ENCODE measurements around the gene C4orf50. TPM values are rescaled to one million over a fixed set of nuclear protein-coding genes. Genes with fewer than 3 reads are reported as not detected.

The C4orf50 gene
- total RNA-seq, 1 donor from 2014 or later: not detected

DNA sequence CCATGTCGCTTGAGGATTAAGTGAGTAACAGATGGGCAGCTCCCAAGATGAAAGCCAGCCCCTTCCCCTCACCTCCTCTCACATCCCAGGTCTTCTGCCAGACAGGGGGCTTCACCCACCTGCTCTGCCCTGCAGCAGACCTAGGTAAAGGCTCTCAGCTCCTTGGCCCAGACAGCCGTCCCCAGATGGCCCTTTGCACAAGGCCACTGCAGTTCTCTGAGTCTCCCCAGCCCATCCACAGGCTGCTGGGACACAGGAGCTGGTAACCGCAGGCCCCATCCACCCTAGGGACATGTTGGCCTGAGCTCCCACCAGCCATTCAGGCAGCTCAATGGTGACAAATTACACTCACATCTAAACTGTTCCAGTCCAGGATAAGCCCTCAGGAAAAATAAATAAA lies 15.3 kb downstream of the C4orf50 start:
- DNase-seq (ENCODE audit: low read depth): no peak
- TF ChIP-seq CTCF (conservative IDR thresholded peaks at IDR 0.05; ENCODE audit: low read depth, low read length): no peak
- no peak overlapping the region for H3K4me3 ChIP-seq (ENCODE audit: low read depth, low read length)

DNA sequence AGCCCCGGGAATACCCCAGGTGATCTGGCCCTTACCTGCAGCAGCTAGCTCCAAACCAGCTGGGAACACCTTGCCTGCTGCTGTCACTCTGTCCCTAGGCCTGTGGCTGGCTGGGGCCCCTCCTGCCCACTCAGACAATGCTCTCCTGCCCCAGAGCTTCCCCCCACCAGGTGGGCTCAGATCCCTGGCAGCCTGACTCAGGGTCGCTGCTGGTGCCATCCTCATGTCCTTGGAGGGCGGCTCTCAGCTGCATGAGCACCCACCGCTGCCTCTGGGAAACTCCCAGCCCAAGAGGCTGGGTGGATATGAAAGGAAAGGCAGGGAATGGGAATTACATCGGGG lies 15.8 kb downstream of the C4orf50 start:
- TF ChIP-seq CTCF (conservative IDR thresholded peaks at IDR 0.05; ENCODE audit: low read depth, low read length): no peak
- H3K4me3 ChIP-seq (ENCODE audit: low read depth, low read length): no peak overlapping the region
- DNase-seq (ENCODE audit: low read depth): no peak

DNA sequence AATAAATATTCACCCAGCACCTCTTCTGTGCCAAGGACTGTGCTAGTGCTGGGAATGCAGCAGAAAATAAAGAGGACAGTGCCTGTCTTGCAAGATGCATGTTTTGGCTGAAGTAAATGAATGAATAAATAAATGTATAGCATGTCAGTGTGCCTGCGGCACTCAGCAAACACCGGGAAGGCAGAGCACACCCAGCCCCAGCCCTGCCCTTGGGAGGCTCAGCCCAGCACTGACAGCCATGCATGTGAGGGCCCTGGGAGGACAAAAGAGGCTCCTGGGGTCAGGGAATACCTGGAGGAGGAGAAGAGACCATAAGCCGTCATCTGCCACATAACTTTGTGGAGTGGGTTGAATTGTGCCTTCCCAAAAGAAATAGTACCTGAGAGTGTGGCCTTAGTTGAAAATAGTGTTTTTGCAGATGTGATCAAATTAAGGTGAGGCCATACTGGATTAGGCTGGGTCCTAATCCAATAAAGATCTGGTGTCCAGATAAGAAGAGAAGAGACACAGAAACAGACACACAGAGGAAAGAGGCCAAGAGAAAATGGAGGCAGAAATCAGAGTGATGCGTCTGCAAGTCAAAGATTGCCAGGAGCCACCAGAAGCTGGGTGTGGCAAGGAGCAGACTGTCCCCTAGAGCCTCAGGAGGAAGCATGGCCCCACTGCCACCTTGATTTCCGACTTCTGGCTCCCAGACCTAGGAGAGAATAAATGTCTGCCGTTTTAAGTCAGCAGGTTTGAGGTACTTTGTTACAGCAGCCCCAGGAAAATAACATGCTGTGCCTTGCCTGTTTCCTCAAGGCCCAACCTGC lies 16.3 kb downstream of the C4orf50 start:
- no peak for TF ChIP-seq CTCF (conservative IDR thresholded peaks at IDR 0.05; ENCODE audit: low read depth, low read length)
- no peak for DNase-seq (ENCODE audit: low read depth)
- H3K4me3 ChIP-seq (ENCODE audit: low read depth, low read length): no peak overlapping the region

- TF ChIP-seq CTCF (conservative IDR thresholded peaks at IDR 0.05; ENCODE audit: low read depth, low read length): no peak
- no peak overlapping the region for H3K4me3 ChIP-seq (ENCODE audit: low read depth, low read length)
- DNase-seq (ENCODE audit: low read depth): no peak
These were observed 18.3 kb downstream of the C4orf50 start for GRCh38 chr4:5999830-6000365.

DNA sequence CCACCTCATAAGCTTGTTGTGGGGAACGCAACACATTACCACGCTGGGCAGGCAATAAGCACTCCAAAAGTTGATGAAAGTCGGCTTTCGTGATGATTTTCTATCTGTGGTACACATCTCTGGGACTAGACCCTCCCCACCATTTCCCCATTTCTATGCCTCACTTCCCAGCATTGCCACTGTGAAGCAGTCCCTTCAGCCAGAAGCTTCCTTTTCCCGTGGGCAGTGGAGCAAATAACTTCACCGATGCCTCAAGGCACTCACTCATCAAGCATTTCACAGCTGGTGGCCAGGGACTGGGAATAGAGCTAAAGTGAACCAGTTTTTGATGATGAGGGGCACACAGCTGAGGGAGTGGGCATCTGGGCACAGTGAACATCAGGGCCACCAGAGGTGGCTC lies 18.9 kb downstream of the C4orf50 start:
- no peak for TF ChIP-seq CTCF (conservative IDR thresholded peaks at IDR 0.05; ENCODE audit: low read depth, low read length)

DNA sequence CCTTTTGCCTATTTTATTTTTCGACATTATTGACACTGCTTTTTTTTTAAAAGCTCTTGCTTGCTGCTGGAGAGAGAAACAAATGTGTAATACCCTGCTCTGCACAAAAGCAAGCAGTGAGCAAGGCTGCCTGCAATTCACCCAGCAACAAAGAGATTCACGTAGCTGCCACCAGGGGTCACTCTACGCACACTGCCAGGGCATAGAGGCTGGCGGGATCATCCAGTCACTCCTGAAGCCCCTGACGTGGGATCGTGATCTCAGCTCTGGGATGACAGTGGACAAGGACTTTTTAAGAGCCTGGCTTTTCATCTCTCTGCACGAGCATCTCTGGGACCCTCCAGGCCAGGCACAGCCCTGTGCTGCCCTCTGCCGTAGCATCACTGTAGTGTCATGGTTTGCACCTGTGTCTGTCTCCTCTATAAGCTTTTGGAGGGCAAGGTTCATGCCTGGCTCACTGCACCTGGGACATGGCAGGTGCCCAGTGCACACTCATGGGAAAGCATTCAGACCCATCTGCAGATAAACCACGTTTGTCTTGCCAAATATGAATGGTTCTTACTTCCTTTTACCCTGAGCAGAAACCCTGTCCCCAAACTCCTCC lies 19.8 kb downstream of the C4orf50 start:
- no peak overlapping the region for H3K4me3 ChIP-seq (ENCODE audit: low read depth, low read length)
- peak; percentile 98 for TF ChIP-seq CTCF (conservative IDR thresholded peaks at IDR 0.05; ENCODE audit: low read depth, low read length)
- no peak for DNase-seq (ENCODE audit: low read depth)

More for the DNA sequence above, 18.9 kb downstream of the C4orf50 start:
- DNase-seq (ENCODE audit: low read depth): no peak
- H3K4me3 ChIP-seq (ENCODE audit: low read depth, low read length): no peak overlapping the region
